Prostate gland (tissue), 2 donors: ENCODE data around the gene RPL11.

ENCODE experiments used
- POLR2A ChIP-seq: fragments of 450-650 bp; IDR thresholded peaks from one replicate; pipeline ENCODE4 v1.6.1; 2016; ENCODE audit warnings: antibody characterized with exemption, mild to moderate bottlenecking
- POLR2AphosphoS5 ChIP-seq: sonication (generic); formaldehyde crosslinking; IDR thresholded peaks from one replicate; pipeline ENCODE4 v1.6.1; 2017; ENCODE audit warnings: antibody characterized with exemption
- TF ChIP-seq, protein P1 (sequence below), 4 experiments: fragments of 200-600 bp in 2 of 4; fragments of 450-650 bp in 2 of 4; sonication (generic) in 2 of 4; IDR thresholded peaks; 1 replicate in 3 of 4; 2 replicates in 1 of 4; pipeline ENCODE4 v1.5.1; 2016 to 2019; ENCODE audit warnings: antibody characterized with exemption in 4 of 4, mild to moderate bottlenecking in 2 of 4, moderate library complexity in 2 of 4

DNA sequence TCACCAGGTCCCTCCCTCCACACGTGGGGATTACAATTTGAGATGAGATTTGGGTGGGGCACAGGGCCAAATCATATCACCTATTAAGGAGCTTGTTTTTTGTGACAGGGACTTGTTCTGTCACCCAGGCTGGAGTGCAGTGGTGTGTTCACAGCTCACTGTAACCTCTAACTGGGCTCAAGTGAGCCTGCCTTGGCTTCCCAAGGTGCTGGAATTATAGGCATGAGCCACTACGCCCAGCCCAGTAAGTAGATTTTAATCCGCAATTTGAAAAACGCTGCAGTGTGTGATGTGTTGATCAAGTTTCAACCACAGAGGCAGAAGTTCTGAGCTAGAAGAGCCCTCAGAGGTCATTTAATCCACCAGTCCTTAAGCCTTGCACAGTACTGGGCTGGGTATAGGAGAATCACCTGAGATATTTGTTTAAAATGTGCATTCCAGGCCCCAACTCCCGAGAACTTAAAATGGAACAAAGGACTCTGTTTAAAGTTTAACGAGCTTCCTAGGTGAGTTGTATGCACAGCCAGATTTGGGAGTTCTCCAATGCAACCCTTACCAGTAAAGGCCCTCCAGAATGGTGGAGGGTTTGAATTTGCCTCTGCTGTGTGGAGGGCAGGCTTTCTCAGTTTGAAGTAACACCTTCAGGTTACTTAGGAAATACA is 13.4 kb downstream of the RPL11 start:
- TF ChIP-seq POLR2A (no peak), POLR2AphosphoS5 (no peak)
- TF ChIP-seq, protein P1, sequence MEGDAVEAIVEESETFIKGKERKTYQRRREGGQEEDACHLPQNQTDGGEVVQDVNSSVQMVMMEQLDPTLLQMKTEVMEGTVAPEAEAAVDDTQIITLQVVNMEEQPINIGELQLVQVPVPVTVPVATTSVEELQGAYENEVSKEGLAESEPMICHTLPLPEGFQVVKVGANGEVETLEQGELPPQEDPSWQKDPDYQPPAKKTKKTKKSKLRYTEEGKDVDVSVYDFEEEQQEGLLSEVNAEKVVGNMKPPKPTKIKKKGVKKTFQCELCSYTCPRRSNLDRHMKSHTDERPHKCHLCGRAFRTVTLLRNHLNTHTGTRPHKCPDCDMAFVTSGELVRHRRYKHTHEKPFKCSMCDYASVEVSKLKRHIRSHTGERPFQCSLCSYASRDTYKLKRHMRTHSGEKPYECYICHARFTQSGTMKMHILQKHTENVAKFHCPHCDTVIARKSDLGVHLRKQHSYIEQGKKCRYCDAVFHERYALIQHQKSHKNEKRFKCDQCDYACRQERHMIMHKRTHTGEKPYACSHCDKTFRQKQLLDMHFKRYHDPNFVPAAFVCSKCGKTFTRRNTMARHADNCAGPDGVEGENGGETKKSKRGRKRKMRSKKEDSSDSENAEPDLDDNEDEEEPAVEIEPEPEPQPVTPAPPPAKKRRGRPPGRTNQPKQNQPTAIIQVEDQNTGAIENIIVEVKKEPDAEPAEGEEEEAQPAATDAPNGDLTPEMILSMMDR (IDR thresholded peaks at IDR 0.05), result no peak
